GM18499 (cell line): ENCODE data around the gene KCNIP3.

Experiments
- ATAC-seq: cut with Tn5 transposase; IDR thresholded peaks from one replicate; pipeline ENCODE4 v1.9.1; 2021; ENCODE audit warnings: moderate number of reproducible peaks; ENCODE audit not compliant: insufficient read depth, unreplicated experiment

KCNIP3 gene

GRCh38 chr2:95292623-95293260 is 4.4 kb upstream of the KCNIP3 start:
- ATAC-seq, result no peak

DNA sequence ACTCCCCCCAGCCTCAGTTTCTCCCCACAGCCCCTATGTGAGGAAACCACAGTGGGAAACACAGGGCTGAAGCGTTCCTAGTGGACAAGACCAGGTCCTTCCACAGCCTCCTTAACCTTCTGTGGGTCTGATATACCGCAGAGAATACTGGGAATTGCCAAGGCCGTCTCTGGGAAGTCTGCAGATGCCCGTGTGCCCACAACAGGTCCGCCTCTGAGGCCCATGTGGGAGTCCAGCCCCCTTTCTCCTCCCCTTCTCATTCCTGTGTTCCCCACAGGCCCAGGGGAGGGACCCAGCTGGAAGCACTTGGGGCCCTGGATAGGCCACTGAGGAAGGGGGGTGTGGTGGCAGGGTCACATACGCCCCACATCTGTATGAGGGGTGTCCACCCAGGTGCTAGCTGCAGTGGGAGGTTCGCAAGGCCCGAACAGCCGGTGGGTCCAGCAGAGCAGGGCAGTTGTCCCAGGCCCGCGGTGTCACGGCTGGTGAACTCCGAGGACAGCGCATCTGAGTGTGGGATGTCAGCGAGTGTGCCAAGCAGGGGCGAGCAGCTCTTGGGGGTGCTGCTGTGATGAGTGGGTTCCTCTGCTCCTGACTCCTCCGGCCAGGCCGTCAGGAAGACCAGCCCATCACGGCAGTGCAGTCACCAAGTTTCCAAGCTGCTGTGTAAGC is 2.4 kb upstream of the KCNIP3 start:
- no peak for ATAC-seq

DNA sequence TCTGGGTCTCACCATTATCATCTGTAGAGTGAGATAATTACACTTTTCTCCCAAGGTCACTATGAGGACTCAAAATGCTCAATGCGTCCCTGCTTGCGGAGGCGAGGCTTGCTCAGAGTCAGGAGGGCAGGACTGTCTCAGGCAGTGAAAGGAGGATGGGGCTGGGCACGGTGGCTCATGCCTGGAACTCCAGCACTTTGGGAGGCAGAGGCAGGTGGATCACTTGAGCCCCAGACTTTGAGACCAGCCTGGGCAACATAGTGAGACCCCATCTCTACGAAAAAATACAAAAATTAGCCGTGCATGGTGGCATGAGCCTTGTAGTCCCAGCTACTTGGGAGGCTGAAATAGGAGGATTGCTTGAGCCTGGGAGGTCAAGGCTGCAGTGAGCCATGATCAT is 1.8 kb upstream of the KCNIP3 start:
- no peak for ATAC-seq

DNA sequence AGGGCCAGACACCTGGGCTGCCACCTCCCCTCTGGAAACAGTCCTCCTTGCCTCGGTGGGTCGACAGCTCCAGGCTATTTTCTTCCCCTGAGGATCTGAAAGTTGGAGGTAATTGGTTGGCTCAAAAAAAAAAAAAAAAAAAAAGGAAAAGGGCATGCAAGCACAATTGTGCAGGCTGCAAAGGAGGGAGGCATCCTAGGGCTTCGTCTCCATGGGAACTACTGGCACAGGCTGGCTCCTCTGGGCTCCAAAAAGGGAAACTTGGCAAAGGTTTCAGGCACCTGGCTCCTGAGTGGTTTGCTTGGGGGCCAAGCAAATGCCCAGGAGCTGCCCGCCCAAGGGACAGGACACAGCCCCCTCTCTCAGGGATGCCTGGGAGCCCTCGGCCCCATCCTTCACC is 1.1 kb upstream of the KCNIP3 start:
- ATAC-seq, result no peak

DNA sequence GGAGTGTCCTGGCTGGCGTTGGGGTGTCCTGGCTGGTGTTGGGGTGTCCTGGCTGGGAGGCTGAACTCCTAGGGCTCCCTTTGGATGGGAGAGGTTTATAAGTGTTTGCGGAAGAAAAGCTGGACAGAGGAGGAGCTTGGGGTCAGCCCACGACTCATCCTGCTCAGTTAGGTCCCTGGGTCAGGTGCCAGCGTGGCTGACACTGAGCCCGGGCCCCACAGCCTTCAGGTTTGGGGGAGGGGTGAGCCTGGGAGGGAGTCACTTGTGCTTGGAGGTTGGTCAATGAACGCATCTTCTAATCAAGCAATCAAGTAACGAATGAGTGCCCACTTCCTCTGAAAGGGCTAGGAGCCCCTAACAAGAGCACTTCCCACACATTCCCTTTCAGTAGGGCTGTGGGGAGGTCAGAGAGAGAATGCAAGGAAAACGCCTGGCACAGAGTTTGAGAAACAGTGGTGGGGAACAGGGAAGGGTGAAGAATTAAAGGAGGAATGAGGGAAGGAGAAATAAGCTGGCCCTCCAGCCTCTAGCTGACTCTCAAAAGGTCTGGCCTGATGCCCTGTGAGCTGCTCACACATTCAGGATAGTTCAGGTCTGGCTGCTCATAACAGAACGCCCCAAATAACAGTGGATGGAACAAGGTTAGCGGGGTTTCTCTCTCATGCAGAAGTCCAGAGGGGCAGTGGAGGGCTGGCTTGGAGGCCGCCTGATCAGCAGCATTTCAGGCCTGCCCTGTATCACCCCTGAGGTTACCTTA is 670 bp downstream of the KCNIP3 start:
- ATAC-seq, result no peak

DNA sequence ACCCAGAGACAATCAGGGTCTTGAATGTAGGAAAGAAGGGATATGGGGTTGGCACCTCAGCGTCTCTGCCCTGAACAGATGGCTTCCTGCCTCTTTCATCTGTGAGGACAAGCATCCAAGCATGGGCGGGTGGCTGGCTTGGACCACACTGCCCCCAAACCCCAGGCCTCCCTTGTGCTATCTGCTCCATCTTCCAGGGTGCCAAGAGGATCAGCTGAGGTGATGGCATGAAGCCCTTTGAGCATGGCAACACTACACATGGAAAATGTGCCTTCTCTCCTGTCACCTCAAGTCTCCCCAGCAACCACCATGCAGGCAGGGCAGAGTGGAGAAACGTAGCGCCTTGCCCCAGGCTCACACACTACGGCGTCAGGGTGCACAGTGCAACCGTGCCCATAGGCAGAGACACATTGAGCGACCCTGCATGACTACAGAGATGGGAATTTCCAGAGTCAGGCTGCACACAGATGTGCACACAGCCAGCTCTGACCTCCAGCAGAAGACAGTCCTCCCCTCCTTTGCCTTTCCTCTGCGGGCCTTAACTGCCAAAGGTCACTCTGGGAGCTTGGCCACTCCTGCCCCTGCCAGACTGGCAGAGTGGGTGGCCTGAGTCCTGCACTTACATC is 1.5 kb downstream of the KCNIP3 start:
- ATAC-seq, result no peak

- no peak for ATAC-seq
Observed at GRCh38 chr2:95299961-95300360, 2.8 kb downstream of the KCNIP3 start.

- ATAC-seq, result no peak
Observed at GRCh38 chr2:95300450-95300849, 3.3 kb downstream of the KCNIP3 start.

DNA sequence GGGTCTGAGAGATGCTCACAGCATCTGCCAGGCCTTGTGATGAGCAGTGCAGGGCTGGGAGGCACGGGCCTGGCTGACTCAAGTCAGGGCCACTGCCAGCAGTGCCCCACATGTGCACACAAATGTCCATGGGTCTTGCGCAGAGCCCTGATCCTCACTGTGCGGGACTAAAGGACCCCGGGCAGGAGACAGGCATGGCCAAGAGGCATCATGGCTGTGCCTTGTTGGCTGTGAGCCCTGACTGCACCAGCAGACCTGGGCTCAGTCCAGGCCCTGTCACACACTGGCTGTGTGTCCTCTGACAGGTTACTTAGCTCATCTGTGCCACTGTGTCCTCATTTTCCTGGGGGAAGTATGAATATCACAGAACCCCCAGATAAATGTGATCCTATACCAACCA is 4.0 kb downstream of the KCNIP3 start:
- ATAC-seq, result no peak

DNA sequence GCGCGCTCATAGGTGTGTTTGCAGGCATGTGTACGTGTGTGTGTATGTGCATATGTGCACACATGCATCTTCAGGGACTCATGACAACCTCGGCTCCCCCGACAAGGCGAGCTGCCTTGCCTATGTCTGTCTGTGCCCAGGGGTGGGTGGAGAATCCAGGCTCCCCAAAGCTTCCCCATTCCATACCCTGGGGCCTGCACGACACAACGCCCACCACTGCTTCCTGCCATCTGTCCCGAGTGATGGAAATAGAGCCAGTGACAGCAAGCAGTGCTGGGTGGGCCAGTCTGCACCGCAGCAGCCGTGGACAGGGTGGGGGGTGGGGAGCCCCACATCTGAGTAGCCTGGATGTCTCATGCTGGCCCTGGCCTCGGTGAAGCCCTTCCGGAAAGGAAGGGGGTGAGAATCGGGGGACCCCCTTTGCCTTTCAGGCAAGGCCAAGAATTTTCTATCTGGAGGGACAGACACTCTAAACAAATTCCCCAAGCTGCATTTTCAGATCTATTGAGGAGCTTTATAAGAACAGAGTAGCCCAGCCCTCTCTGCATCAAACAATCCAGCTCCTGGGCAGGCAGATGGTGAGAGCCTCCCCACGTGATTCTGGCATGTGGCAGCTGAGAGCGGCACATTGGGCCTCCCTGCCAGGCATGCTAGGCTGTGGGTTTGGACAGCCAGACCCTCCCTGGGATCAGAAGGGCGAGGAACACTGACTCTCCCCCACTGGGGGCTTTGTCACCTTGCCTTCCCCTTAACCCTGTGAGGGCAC is 4.9 kb downstream of the KCNIP3 start:
- ATAC-seq, result no peak

GRCh38 chr2:95303191-95303919 is 6.2 kb downstream of the KCNIP3 start:
- no peak for ATAC-seq

GRCh38 chr2:95305380-95306061 is 8.4 kb downstream of the KCNIP3 start:
- no peak for ATAC-seq

DNA sequence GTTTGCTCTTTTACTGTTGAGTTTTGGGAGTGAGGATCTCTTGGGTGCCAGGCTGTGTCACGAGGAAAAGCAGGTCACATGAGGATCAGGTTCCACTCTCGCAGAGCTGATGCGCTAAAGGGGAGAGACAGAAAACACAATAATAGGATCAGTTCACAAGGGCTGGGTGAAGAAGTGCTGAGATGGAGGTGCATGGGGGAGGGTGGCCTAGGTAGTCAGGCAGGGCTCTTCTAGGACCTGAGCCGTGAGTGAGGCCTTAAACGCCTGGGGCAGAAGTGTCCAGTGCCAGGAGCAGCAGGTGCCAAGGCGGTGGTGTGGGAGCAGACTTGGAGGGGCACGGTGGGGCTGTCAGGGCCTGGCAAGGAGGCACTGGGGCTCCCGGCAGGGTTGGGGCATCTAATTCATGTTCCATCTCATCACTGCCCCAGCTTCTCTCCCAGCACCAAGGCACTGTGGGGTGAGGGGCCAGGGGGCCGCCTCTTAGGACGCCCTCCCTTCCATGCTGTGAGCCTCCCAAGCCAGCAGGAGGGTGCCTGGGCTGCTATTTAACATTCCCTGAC is 9.3 kb downstream of the KCNIP3 start:
- no peak for ATAC-seq

DNA sequence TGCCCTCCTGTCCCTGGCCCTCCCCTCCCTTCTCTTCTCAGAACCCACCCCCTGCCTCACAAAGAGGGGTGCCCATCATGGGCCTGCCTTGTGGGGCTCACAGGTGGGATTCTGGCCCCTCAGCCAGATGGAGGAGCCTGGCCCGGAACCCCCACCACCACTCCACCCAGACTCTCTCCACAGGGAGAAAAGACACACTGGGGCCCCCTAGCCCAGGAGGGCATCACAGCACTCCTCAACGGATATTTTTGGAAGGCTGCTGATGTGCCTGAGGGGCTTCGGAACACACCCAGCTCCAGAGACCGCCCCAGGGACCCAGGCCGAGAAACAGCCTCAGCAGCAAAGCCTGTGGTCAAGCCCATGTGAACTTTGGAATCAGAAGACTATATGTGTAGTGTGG is 9.9 kb downstream of the KCNIP3 start:
- ATAC-seq, result no peak

DNA sequence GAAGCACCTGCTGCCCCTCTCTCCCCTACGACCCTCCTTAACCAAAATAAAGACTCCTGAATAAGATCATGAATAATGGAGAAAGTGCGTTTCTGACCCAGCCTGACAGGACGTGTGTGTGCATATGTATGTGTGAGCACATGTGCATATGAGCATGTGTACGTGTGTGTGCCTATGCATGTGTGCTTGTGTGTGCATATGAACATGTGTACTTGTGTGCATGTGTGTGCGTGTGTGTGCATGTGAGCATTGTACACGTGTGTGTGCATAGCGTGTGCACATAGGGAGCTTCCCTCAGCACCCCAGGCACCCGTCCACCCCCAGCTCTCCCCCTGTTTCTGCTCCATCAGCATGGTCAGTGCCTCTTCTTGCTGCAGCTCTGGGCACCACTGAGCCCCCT is 10.7 kb downstream of the KCNIP3 start:
- no peak for ATAC-seq

DNA sequence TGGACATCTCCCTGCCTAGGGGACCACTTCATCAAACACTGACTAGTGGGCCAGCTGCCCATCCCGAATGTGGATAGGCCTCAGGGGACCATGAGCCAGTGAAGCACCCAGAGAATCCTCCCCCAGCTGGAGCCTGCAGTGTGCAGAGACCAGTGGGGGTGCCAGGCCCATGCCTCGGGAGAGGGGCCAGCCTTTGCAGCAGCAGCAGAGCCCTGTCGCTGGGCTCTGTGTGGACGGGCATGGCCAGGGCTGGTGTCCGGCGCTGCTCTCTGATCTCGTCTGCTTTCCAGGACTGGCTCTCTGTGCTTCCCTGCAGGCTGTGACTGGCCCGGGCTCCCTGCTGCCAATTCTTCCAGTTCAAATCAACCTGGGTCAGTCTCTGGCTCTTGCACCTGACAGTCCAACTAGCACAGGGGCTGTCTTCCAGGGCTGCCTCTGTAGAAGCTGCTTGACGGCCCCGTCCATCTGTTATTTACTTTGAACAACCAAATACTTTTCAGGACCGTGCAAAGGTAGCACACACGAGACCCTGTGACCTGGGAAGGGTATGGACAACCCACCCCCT is 11.4 kb downstream of the KCNIP3 start:
- ATAC-seq, result no peak

DNA sequence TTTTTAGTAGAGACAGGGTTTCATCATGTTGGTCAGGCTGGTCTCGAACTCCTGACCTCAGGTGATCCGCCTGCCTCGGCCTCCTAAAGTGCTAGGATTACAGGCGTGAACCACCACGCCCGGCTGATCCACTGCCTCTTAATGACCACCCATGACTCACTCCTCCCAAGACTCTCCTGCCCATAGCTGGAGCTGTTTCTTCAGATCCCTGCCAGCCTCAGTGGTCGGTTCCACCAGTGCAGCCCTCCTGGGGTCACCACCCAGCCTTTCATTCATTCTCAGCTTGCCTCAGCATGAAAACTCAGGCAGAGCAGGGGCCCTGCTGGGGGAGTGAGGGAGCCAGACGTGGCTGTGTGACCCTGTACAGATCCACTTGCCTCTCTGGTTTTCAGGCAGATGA is 12.5 kb downstream of the KCNIP3 start:
- no peak for ATAC-seq

GRCh38 chr2:95310216-95310615 is 13.1 kb downstream of the KCNIP3 start:
- ATAC-seq, result no peak

GRCh38 chr2:95310651-95311050 is 13.5 kb downstream of the KCNIP3 start:
- ATAC-seq, result no peak
